DND-41 (cell line): Measurements from ENCODE around the gene XRCC5.

Experiments
- ATAC-seq: fragments of 200-7000 bp; cut with Tn5 transposase; 3 replicates; pipeline ENCODE4 v1.9.1; 2021; ENCODE audit warnings: low read depth; ENCODE audit not compliant: insufficient read depth
- DNase-seq: peaks from one replicate; pipeline ENCODE4 v3.0.0-alpha.2; 2020
- H2AFZ ChIP-seq: 2 replicates; pipeline ENCODE4 v1.6.0; 2012; ENCODE audit warnings: low read depth, low read length
- H3K27ac ChIP-seq: 2 replicates; pipeline ENCODE4 v1.5.1; 2012; ENCODE audit warnings: low read length, inconsistent platforms
- H3K27me3 ChIP-seq: fragments of 200-600 bp; sonication (generic); 2 replicates; pipeline ENCODE4 v1.6.0; 2012; ENCODE audit warnings: low read length, mild to moderate bottlenecking, inconsistent platforms; ENCODE audit not compliant: insufficient read depth, poor library complexity
- H3K36me3 ChIP-seq: 2 replicates; pipeline ENCODE4 v1.5.1; 2012; ENCODE audit warnings: low read length, inconsistent platforms; ENCODE audit not compliant: insufficient read depth
- H3K4me1 ChIP-seq: 2 replicates; pipeline ENCODE4 v1.5.1; 2012; ENCODE audit warnings: mild to moderate bottlenecking, low read length; ENCODE audit not compliant: insufficient read depth
- H3K4me2 ChIP-seq: 2 replicates; pipeline ENCODE4 v1.6.0; 2012; ENCODE audit warnings: mild to moderate bottlenecking, moderate library complexity, low read length, inconsistent platforms; ENCODE audit not compliant: insufficient read depth
- H3K4me3 ChIP-seq, 2 experiments: fragments of 200-600 bp in 1 of 2; shearing (Covaris generic) in 1 of 2; 2 replicates each; pipeline ENCODE4 v1.5.1; 2012 to 2016; ENCODE audit warnings: inconsistent platforms in 2 of 2, low read length in 2 of 2, mild to moderate bottlenecking in 2 of 2, low read depth in 1 of 2, moderate library complexity in 1 of 2
- H3K79me2 ChIP-seq: 2 replicates; pipeline ENCODE4 v1.6.0; 2012; ENCODE audit warnings: low read length, inconsistent platforms; ENCODE audit not compliant: insufficient read depth
- H3K9ac ChIP-seq: 2 replicates; pipeline ENCODE4 v1.6.0; 2012; ENCODE audit warnings: low read depth, mild to moderate bottlenecking, inconsistent platforms, low read length, moderate library complexity
- H3K9me3 ChIP-seq: 2 replicates; pipeline ENCODE4 v1.5.1; 2012; ENCODE audit warnings: low read length, moderate library complexity, mild to moderate bottlenecking, inconsistent platforms; ENCODE audit not compliant: insufficient read depth, severe bottlenecking
- H4K20me1 ChIP-seq: 2 replicates; pipeline ENCODE4 v1.6.0; 2012; ENCODE audit warnings: low read length; ENCODE audit not compliant: insufficient read depth
- EZH2 ChIP-seq: IDR thresholded peaks from 3 replicates; pipeline ENCODE4 v1.6.1; 2012; ENCODE audit warnings: borderline replicate concordance, low read depth, mild to moderate bottlenecking, moderate library complexity, low read length, inconsistent platforms; ENCODE audit not compliant: severe bottlenecking
- TF ChIP-seq, protein P1 (sequence below): IDR thresholded peaks from 2 replicates; pipeline ENCODE4 v1.5.1; 2012; ENCODE audit warnings: borderline replicate concordance, low read length, moderate library complexity, mild to moderate bottlenecking; ENCODE audit not compliant: poor library complexity, severe bottlenecking; ENCODE audit errors: extremely low read depth

The XRCC5 gene

DNA sequence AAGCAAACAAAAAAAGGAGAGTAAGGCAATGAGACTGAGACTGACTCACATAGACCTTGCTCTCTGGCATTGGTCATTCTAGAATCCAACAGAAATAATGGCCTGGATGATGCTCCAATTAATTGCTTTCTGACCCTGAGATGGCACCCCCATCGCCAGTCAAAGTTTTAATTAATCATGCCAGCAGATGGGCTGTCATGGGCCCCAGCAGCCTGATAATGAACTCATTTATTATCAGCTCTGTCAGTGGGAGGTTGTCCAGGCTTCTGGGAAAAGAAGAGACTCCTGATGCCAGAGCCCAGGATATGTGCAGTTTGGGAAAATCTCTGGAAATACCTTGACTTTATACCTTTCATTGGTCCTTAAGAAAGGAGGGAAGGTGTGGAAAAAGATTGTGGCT is 115.2 kb downstream of the XRCC5 start:
- no peaks in the 10 kb centered on the region for H3K36me3 ChIP-seq
- no peaks in the 10 kb centered on the region for H3K4me1 ChIP-seq
- no peak overlapping the region for H3K27ac ChIP-seq
- no peaks in the 10 kb centered on the region for H3K27me3 ChIP-seq
- no peaks in the 10 kb centered on the region for H4K20me1 ChIP-seq
- no peaks in the 10 kb centered on the region for H3K79me2 ChIP-seq
- H3K4me3 ChIP-seq, result no peak overlapping the region
- no peaks in the 10 kb centered on the region for H3K9me3 ChIP-seq
- ATAC-seq, result no peak
- H2AFZ ChIP-seq, result no peak overlapping the region
- H3K9ac ChIP-seq, result no peak overlapping the region
- no peak overlapping the region for H3K4me2 ChIP-seq
- DNase-seq, result no peak
- TF ChIP-seq, protein P1, sequence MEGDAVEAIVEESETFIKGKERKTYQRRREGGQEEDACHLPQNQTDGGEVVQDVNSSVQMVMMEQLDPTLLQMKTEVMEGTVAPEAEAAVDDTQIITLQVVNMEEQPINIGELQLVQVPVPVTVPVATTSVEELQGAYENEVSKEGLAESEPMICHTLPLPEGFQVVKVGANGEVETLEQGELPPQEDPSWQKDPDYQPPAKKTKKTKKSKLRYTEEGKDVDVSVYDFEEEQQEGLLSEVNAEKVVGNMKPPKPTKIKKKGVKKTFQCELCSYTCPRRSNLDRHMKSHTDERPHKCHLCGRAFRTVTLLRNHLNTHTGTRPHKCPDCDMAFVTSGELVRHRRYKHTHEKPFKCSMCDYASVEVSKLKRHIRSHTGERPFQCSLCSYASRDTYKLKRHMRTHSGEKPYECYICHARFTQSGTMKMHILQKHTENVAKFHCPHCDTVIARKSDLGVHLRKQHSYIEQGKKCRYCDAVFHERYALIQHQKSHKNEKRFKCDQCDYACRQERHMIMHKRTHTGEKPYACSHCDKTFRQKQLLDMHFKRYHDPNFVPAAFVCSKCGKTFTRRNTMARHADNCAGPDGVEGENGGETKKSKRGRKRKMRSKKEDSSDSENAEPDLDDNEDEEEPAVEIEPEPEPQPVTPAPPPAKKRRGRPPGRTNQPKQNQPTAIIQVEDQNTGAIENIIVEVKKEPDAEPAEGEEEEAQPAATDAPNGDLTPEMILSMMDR, result no peak
- TF ChIP-seq EZH2, result no peak

DNA sequence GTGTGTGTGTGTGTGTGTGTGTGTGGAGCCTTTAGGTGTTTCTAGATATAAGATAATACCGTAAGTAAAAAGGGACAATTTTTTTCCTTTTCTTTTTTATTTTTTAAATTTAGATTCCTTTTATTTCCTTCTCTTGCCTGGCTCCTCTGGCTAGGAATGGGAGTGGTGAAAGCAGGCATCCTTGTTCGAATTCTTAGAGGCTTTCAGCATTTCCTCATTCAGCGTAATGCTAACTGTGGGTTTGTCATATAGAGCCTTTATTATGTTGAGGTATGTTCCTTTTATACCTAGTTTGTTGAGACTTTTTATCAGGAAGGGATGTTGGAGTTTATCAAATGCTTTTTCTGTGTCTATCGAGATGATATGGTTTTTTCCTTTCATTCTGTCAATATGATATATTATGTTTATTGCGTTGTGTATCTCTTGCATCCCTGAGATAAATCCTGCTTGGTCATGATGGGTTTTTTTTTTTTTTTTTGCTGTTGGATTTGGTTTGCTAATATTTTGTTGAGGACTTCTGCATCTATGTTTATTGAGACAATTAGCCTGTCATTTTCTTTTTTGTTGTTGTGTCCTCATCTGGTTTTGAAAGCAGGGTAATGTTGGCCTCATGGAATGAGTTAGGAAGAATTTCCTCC is 120.2 kb downstream of the XRCC5 start:
- ATAC-seq (no peak), DNase-seq (no peak)
- Histone ChIP-seq H3K79me2 (no peaks in the 10 kb centered on the region), H3K36me3 (no peaks in the 10 kb centered on the region), H3K9ac (no peak overlapping the region), H3K9me3 (peaks cover 19% of the 10 kb centered on the region), H3K4me3 (no peak overlapping the region), H3K4me2 (no peak overlapping the region), H3K27ac (no peak overlapping the region), H2AFZ (no peak overlapping the region), H4K20me1 (no peaks in the 10 kb centered on the region), H3K4me1 (no peaks in the 10 kb centered on the region), H3K27me3 (no peaks in the 10 kb centered on the region)
- TF ChIP-seq, protein P1, result no peak
- TF ChIP-seq EZH2, result no peak

DNA sequence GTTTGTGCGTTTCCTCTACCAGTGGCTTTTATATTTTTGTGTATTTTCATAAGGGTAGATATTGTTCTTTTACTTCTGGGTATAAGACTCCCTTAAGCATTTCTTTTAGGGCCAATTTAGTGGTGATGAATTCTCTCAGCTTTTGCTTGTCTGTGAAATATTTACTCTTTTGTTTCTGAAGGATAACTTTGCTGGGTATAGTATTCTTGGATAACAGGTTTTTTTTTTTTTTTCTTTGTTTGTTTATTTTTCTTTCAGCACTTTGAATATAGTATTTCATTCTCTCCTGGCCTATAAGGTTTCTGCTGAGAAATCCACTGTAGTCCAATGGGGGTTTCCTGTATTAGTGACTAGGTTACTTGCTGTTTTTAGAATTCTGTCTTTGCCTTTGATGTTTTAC is 122.7 kb downstream of the XRCC5 start:
- Histone ChIP-seq H3K27ac (no peak overlapping the region), H3K9me3 (peaks cover 21% of the 10 kb centered on the region), H3K27me3 (no peaks in the 10 kb centered on the region), H2AFZ (no peak overlapping the region), H3K4me1 (no peaks in the 10 kb centered on the region), H3K36me3 (no peaks in the 10 kb centered on the region), H3K4me3 (no peak overlapping the region), H3K79me2 (no peaks in the 10 kb centered on the region), H3K9ac (no peak overlapping the region), H3K4me2 (no peak overlapping the region), H4K20me1 (no peaks in the 10 kb centered on the region)
- ATAC-seq (no peak), DNase-seq (no peak)
- TF ChIP-seq EZH2, result no peak
- TF ChIP-seq, protein P1, result no peak

DNA sequence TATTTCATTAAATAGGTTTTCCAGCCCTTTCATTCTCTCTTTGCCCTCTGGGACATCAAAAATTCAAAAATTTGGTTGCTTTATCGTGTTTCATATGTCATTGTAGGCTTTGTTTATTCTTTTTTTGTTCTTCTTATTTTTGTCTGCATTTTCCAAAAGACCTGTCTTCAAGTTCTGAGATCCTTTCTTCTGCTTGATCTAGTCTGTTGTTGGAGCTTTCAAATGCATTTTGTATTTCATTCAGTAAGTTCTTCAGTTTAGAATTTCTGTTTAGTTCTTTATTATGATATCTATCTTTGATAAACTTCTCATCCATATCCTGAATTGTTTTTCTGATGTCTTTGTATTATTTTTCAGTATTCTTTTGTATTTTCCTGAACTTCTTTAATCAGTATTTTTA is 123.6 kb downstream of the XRCC5 start:
- no peaks in the 10 kb centered on the region for H3K27me3 ChIP-seq
- no peak overlapping the region for H3K9ac ChIP-seq
- DNase-seq (no peak), ATAC-seq (no peak)
- H3K79me2 ChIP-seq, result no peaks in the 10 kb centered on the region
- H3K4me3 ChIP-seq, result no peak overlapping the region
- H3K27ac ChIP-seq, result no peak overlapping the region
- H3K36me3 ChIP-seq, result no peaks in the 10 kb centered on the region
- no peak overlapping the region for H2AFZ ChIP-seq
- H3K9me3 ChIP-seq, result peaks cover 21% of the 10 kb centered on the region
- no peak overlapping the region for H3K4me2 ChIP-seq
- H3K4me1 ChIP-seq, result no peaks in the 10 kb centered on the region
- H4K20me1 ChIP-seq, result no peaks in the 10 kb centered on the region
- TF ChIP-seq EZH2, result no peak
- TF ChIP-seq, protein P1, result no peak
